Measurements from ENCODE around the gene CLDN6.

The CLDN6 gene

DNA sequence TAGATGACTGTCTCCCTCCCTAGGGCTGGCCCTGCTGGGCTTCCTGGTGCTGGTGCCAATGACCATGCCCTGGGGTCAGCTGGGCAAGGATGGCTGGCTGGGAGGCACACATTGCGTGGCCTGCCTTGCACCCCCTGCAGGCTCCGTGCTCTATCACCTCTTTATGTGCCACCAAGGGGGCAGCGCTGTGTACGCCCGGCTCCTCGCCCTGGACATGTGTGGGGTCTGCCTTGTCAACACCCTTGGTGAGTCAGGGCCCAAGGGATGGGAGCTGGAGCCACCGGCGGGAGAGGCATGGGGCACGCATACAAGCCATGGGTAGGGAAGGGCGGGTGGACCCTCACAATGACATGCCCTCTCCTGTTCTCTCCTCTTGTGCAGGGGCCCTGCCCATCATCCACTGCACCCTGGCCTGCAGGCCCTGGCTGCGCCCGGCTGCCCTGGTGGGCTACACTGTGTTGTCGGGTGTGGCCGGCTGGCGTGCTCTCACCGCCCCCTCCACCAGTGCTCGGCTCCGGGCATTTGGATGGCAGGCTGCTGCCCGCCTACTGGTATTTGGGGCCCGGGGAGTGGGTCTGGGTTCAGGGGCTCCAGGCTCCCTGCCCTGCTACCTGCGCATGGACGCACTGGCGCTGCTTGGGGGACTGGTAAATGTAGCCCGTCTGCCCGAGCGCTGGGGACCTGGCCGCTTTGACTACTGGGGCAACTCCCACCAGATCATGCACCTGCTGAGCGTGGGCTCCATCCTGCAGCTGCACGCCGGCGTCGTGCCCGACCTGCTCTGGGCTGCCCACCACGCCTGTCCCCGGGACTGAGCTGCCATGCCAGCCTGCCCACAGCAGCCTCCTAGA lies 46.6 kb downstream of the CLDN6 start:
- peaks cover 7% of the 10 kb centered on the region for H3K27me3 Mint-ChIP-seq
- no peaks in the 10 kb centered on the region for H3K9me3 Mint-ChIP-seq
- H3K4me3 Mint-ChIP-seq: peak overlapping the region; percentile 81
- peaks cover 20% of the 10 kb centered on the region for H3K36me3 Mint-ChIP-seq (ENCODE audit: low read depth)
- peaks cover 16% of the 10 kb centered on the region for H3K4me1 Mint-ChIP-seq (ENCODE audit: low read depth)
- no peak overlapping the region for H3K27ac Mint-ChIP-seq

DNA sequence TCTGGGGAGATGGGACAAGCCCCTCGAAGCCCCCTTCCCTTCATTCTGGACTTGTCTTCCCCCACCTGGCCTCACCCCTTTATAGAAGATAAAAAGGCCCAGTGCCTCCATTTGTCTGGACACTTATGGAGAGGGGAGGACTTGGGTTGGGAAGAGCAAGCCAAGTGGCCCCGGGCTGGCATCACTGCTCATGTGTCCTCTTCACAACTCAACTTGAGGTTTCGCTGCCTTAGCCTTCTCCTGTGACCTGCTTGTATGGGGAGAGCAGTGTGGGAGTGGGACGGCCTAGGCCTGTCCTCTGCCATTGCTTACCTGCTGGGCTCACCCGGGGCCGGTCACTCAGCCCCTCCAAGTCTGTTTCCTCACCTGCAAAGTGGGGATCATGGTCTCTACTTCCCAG lies 47.4 kb downstream of the CLDN6 start:
- Mint-ChIP-seq H3K36me3 (ENCODE audit: low read depth) (peaks cover 15% of the 10 kb centered on the region), H3K4me1 (ENCODE audit: low read depth) (peaks cover 20% of the 10 kb centered on the region), H3K27ac (no peak overlapping the region), H3K27me3 (peaks cover 10% of the 10 kb centered on the region), H3K4me3 (peak overlapping the region; percentile 81), H3K9me3 (no peaks in the 10 kb centered on the region)

DNA sequence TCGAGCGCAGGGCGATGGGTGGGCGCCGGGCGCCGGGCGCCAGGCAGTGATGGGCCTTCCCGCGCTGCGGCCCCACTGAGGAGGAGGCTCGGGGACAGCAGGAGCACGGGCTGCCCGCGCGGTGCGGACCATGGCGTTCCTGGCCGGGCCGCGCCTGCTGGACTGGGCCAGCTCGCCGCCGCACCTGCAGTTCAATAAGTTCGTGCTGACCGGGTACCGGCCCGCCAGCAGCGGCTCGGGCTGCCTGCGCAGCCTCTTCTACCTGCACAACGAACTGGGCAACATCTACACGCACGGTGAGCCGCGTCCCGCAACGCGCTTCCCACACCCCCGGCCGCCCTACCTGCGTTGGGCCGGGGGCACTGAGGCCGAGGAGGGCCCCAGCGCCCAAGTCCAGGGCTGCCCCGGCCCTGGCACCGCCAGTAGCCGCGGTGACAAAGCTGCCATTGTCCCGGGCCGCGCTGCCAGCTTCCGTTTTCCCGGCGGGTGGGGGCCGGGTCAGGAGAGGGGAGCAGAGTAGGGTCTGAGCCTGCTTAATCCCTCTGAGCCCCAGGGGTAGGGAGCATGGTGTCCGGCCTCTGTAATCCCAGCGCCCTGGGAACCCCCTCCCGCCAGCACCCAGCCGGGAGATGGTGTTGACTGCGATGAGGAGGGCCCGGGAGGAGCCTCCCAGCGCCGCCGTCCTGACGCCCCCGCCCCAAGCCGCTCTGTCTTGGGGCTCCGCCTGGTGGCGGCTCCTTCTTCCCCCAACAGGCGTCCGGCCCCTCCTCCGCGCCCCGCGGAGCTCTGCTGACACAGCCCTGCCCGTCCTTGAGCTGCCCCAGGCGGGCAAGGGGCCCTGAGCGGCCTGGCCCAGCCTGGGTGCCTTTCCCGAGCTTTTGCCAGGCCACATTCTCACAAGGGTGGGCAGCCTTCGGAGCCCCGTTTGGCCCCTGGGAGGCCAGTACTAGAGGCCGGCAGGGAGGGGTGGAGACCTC lies 48.1 kb downstream of the CLDN6 start:
- Mint-ChIP-seq H3K9me3 (no peaks in the 10 kb centered on the region), H3K27me3 (peaks cover 10% of the 10 kb centered on the region), H3K36me3 (ENCODE audit: low read depth) (peaks cover 15% of the 10 kb centered on the region), H3K27ac (peak overlapping the region; percentile 65), H3K4me1 (ENCODE audit: low read depth) (peaks cover 26% of the 10 kb centered on the region), H3K4me3 (peak overlapping the region; percentile 81)

DNA sequence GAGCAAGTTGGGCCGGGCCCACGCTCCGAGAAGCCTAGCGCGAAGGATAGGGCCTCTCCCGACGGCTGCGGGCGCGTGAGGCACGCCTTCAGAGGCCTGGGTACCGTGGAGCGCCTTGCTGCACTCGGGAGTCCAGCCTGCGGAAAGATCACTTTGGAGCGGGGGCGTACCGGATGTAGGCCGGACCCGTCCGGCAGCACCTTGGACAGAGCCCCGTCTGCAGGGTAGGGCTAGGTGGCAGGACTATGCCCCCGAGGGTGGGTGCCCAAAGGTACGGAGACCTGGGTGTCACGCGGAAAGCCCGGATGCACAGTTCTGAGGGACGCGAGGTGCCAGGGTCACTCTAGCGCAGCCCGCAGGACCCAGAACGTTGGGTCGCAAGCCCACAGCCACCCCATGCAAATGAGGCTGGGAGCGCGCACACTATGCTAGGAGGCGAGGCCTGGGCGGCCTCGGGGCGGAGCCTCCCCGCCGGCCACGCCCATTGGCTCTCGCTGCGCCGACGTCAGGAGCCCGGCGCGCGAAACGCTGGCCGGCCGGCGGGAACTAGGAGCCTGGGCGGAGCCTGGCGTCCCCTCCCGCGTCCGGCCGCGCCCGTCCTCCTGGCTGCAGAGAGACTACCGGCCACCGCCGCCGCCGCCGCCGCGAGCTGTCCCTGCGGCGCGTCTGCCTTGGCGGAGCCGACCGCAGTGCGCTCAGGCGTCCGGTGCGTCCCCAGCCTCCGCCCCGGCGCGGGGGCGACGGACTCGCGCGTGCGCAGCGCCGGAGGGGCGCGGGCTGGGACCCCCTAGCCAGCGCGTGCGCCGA lies 49.0 kb downstream of the CLDN6 start, which contains the start of gene PAQR4:
Gene PAQR4, plus strand, starts transcription at position 611 of the 807 bp plus-strand sequence. CDS start 327 bp downstream, outside the sequence.
- H3K4me1 Mint-ChIP-seq (ENCODE audit: low read depth): peaks cover 32% of the 10 kb centered on the region
- peaks cover 15% of the 10 kb centered on the region for H3K36me3 Mint-ChIP-seq (ENCODE audit: low read depth)
- peak within 1 kb of the TSS; percentile 81 for H3K4me3 Mint-ChIP-seq
- H3K9me3 Mint-ChIP-seq: no peaks in the 10 kb centered on the region
- H3K27ac Mint-ChIP-seq: peak within 1 kb of the TSS; percentile 65
- peaks cover 14% of the 10 kb centered on the region for H3K27me3 Mint-ChIP-seq

DNA sequence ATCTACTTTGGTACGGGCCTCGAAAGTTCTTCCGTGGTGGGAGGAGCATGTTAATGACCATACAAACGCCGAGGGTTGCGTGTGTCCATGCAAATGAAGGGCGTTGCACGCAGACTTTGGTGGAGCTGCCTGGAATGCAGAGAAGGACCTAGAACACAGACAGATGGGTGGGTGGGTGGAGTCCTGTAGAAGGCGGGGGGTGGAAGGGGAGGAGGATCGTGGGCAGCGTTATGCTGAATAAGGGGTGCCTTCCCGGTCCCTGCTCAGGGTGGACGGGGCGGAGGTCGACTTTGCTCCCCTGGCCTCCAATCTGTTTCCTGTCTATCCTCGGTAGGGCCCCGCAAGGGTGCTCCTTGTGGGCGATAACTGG lies 49.6 kb downstream of the CLDN6 start:
- H3K27ac Mint-ChIP-seq: no peak overlapping the region
- peaks cover 37% of the 10 kb centered on the region for H3K4me1 Mint-ChIP-seq (ENCODE audit: low read depth)

DNA sequence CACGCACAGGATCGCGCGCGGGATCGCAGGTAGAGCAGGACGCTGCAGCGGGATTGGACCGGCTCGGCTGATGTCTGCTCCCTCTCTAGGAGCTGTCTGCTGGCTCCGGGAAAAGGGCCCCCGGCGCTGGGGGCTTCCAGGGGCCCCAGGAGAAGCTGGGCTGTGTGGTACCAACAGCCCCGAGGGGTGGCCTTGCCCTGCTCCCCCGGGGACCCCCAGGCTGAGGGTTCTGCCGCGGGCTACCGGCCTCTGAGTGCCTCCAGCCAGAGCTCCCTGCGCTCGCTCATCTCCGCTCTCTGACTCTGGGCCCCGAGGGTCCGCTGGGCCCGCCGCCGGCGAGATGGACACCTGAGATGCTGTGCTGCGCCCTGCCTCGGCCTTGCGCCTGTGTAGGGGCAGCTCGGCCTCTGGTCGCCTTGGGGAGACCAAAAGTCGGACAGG lies 50.2 kb downstream of the CLDN6 start:
- peaks cover 14% of the 10 kb centered on the region for H3K27me3 Mint-ChIP-seq
- no peak overlapping the region for H3K27ac Mint-ChIP-seq
- H3K4me1 Mint-ChIP-seq (ENCODE audit: low read depth): peaks cover 37% of the 10 kb centered on the region

More for the DNA sequence above, 49.6 kb downstream of the CLDN6 start:
- Mint-ChIP-seq H3K36me3 (ENCODE audit: low read depth) (peaks cover 15% of the 10 kb centered on the region), H3K27me3 (peaks cover 14% of the 10 kb centered on the region), H3K9me3 (no peaks in the 10 kb centered on the region), H3K4me3 (peak overlapping the region; percentile 74)

DNA sequence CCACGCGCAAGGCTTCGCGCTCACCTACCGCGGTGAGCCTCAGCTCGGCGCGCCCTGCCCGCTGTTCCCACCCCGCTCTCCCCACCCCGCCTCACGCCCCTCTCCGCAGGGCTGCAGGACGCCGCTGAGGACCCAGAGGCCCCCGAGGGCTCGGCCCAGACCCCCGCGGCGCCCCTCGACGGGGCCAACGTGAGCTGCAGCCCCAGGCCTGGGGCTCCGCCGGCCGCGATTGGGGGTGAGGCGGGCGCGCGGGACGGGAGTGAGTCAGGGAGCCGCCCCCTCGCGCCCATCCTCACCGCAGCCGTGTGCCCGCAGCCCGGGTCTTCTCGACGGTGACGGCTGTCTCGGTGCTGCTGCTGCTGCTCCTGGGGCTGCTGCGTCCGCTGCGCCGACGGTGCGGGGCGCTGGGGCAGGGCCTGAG lies 50.8 kb downstream of the CLDN6 start:
- no peaks in the 10 kb centered on the region for H3K9me3 Mint-ChIP-seq
- peaks cover 37% of the 10 kb centered on the region for H3K4me1 Mint-ChIP-seq (ENCODE audit: low read depth)
- H3K27me3 Mint-ChIP-seq: peaks cover 14% of the 10 kb centered on the region
- no peak overlapping the region for H3K4me3 Mint-ChIP-seq
- H3K36me3 Mint-ChIP-seq (ENCODE audit: low read depth): peaks cover 9% of the 10 kb centered on the region
- no peak overlapping the region for H3K27ac Mint-ChIP-seq

More for the DNA sequence above, 50.2 kb downstream of the CLDN6 start:
- H3K36me3 Mint-ChIP-seq (ENCODE audit: low read depth): peaks cover 15% of the 10 kb centered on the region
- no peaks in the 10 kb centered on the region for H3K9me3 Mint-ChIP-seq
- H3K4me3 Mint-ChIP-seq: peak overlapping the region; percentile 74

DNA sequence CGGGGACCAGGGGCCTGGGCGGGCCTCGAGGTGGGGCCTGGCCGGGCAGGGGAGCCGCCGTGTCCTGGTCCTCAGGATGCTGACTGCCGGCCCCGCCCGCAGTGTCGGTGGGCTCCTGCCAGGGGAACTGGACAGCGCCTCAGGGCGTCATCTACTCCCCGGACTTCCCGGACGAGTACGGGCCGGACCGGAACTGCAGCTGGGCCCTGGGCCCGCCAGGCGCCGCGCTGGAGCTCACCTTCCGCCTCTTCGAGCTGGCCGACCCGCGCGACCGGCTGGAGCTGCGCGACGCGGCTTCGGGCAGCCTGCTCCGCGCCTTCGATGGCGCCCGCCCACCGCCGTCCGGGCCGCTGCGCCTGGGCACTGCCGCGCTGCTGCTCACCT lies 51.2 kb downstream of the CLDN6 start:
- no peaks in the 10 kb centered on the region for H3K9me3 Mint-ChIP-seq
- peaks cover 40% of the 10 kb centered on the region for H3K4me1 Mint-ChIP-seq (ENCODE audit: low read depth)
- H3K27ac Mint-ChIP-seq: no peak overlapping the region
- peaks cover 16% of the 10 kb centered on the region for H3K27me3 Mint-ChIP-seq
- H3K4me3 Mint-ChIP-seq: no peak overlapping the region
- peaks cover 5% of the 10 kb centered on the region for H3K36me3 Mint-ChIP-seq (ENCODE audit: low read depth)

DNA sequence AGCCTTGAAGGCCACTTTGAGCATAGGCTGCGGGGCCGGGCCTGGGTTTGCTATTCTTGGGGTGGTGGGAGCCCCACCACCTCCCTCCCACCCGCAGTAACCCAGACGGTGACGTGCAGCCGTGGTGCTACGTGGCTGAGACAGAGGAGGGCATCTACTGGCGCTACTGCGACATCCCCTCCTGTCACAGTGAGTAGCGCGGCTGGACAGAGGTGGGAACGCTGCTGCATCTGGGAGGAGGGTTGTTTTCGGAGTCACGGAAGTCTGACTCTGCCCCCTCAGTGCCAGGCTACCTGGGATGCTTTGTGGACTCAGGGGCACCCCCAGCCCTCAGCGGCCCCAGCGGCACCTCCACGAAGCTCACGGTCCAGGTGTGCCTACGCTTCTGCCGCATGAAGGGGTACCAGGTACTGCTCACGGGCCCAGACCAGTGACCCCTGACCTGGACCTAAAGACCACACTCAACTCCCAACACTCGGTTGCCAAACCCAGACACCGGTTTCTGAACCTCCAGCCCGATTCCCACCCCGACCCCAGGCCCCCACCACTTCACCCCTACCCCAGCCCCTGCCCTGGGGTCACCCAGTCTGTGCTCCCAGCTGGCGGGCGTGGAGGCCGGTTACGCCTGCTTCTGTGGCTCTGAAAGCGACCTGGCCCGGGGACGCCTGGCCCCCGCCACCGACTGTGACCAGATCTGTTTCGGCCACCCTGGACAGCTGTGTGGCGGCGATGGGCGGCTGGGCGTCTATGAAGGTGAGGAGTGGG lies 51.8 kb downstream of the CLDN6 start:
- H3K9me3 Mint-ChIP-seq: no peaks in the 10 kb centered on the region
- H3K4me3 Mint-ChIP-seq: no peak overlapping the region
- peaks cover 4% of the 10 kb centered on the region for H3K36me3 Mint-ChIP-seq (ENCODE audit: low read depth)
- H3K4me1 Mint-ChIP-seq (ENCODE audit: low read depth): peaks cover 41% of the 10 kb centered on the region
- H3K27ac Mint-ChIP-seq: no peak overlapping the region
- peaks cover 18% of the 10 kb centered on the region for H3K27me3 Mint-ChIP-seq
